HG02610 (cell line): Measurements from ENCODE around the gene LANCL2.
A peak's percentile ranks its signal among the peaks of the same experiment; 100 is the strongest.
"Not testable (repeated sequence)": the region's sequence is repeated elsewhere in the genome, so short reads cannot be mapped to it uniquely, and the experiment has no call there.

Experiments
- ATAC-seq: cut with Tn5 transposase; IDR thresholded peaks from one replicate; pipeline ENCODE4 v1.9.1; 2021; ENCODE audit warnings: mild to moderate bottlenecking, moderate library complexity; ENCODE audit not compliant: unreplicated experiment

The LANCL2 gene, protein sequence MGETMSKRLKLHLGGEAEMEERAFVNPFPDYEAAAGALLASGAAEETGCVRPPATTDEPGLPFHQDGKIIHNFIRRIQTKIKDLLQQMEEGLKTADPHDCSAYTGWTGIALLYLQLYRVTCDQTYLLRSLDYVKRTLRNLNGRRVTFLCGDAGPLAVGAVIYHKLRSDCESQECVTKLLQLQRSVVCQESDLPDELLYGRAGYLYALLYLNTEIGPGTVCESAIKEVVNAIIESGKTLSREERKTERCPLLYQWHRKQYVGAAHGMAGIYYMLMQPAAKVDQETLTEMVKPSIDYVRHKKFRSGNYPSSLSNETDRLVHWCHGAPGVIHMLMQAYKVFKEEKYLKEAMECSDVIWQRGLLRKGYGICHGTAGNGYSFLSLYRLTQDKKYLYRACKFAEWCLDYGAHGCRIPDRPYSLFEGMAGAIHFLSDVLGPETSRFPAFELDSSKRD

DNA sequence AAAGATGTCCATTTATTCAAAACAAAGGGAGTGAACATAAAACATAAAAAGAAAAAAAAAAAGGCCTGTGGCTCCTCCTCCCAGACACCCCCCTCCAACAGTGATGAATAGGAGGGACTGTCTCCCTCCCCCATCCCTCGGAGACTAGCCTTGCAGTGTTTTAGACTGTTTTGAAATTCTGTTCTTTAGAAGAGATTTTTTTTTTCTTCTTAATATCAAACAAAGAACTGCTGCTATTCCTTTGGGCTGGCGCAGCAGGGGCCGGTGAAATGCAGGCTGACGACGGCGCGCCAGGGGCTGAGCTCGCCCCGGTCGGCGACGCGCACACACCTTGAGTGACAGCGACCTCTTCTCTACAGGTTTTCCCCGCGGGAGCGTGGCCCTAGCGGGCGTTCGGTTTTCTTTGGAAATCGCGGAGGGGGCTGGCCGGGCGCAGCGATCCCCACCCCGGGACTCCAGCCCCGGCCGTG, at the start of gene LANCL2:
TSS of gene LANCL2 (plus strand) at position 133 of the 470 bp plus-strand sequence. CDS start 689 bp downstream, outside the sequence.
- ATAC-seq, result peak; percentile 28

- no peak for ATAC-seq
Observed at GRCh38 chr7:55325371-55325792, 39.8 kb upstream of the LANCL2 start.

DNA sequence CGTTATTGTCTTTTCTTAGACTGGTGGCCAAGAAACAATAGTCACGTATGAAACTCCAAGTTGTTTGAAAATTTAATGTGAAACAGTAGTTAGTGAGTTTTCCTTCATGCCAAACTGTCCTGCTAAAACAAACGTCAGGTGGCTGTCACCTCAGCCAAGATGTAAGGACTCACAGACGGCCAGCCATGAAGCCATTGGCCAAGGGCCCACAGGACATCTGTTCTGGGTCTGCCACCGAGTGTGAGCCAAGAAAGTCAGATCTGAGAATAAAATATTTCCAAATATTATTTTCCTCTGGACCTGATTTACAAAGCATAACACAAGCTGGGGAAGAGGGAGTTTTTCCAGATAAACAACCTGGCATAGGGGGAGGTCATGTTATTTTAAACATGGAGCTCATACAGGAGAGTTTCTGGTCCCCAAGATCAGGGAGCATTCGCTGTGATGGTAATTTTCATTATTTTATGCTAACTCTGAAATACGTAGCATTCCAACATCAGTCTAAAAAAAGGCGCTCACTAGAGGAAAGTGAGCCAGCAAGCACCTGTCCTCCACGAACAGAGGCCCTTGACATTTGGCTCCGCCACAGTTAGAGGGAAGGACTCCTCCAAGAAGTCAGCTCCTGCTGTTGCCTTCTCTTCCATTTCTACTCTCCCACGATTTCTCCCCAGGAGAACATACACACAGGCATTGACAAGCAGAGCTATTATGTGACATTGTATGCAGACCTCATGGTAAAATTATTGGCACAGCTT, 38.9 kb upstream of the LANCL2 start:
- no peak for ATAC-seq

DNA sequence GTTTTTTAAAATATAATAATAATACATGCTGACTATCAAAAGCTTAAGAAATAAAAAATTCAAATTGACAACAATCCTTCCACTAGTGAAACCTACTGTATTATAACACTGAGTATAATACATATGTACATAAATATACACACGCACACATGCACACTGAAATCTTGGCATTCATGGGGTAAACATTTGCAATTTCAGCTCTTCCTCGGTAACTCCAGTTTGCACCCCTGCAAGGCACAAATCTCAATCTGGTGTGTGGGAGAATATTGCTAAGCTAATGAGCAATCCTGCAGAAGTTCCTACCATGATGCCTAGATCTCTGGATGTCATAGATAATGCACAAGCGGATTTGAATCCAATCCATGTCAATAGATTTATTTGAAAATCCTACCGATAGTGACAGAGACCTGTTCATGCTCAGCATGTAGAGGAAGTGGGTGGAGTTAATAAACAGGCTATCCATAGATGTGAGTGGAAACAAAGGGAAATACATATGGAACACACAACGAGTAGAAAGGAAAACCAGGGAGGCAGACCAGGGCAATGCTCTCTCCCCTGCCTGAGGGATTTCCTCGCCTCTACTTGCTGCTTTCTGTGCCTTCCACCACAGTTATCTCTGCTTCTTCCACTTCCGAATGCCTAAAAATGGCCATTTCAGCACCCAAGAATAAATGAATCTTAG, 38.1 kb upstream of the LANCL2 start:
- ATAC-seq, result no peak

GRCh38 chr7:55335151-55335550, 30.0 kb upstream of the LANCL2 start:
- ATAC-seq, result no peak

DNA sequence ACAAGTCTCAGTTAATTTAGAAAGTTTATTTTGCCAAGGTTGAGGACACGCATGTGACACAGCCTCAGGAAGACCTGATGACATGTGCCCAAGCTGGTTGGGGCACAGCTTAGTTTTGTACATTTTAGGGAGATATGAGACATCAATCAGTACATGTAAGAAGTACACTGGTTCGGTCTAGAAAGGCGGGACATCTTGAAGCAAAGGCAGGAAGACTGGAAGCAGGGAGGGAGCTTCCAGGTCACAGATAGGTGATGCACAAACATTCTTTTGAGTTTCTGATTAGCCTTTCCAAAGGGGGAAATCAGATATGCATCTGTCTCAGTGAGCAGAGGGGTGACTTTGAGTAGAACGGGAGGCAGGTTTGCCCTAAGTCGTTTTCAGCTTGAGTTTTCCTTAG, 29.4 kb upstream of the LANCL2 start:
- no peak for ATAC-seq

GRCh38 chr7:55336540-55336939, 28.6 kb upstream of the LANCL2 start:
- no peak for ATAC-seq

DNA sequence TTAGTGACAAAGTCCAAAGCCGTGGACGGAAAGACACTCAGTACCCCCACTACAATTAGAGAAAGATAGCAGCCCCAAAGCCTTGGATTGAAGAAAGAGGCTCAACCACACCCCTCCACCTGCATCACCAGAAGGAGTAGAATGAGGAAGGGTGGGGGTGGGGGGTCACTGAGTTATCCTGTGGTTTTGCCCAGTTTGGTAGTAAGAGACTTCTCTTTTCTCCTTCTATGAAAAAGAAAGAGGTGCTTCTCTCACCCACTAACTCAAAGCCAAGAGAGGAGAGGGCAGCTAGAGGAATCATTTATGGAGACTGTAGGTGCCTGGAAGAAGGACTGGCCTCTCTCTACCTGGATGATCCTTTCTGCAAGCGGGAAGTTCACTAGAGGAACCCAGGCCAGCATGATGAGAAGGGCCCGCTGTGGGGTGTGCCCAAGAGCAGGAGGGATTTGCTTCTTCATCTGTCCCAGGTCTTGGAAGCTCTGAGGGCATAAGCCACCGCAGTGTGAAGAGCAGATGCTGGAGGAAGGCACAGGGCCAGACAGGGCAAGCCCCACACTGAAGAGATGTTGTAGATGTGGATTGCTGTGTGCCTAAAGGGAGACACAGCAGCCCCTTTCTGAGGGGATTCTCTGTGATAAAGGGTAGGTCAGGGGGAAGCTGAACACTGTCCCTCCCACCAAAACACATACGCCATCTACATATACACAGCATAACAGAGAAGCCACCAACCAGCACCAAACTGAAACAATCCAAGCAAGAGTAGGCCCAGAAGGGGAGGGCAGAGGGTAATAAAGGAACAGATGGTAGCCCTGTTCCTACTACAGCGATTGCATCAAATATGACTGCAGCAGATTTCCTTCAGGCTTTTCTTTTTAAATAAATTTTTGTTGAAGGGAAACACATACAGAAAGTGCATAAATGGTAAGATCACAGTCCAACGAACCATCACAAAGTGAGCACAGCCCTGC, 25.8 kb upstream of the LANCL2 start:
- no peak for ATAC-seq

DNA sequence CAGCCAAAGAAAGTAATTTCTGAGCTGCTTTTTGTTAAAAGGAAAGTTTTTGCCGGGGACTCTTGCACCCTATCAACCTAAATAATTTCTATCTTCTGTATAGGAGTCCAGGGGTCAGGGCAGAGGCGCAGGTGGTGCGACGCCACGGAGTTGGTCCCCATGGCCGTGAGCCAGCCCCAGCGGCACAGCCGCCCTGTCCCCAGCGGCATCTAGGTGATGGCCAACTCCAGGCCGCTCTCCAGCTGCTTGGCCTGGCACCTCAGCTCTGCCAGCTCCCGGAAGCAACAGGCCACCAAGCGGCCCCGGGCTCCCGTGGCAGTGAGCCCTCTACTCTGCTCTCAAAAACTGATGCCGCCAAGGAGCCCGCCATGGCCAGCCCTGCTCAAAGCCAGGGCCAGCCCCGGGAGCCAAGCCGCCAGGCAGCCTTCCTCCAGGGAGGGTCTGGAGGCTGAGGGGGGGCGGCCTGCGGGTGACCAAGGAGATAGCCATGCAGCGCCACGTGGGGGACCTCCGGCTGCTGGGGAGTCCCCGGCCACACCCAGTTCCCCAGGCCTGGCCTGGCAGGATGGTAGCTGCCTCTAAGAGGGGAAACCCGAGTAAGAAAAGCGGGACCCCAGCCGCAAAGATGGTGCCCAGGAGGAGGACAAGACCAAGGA, 22.8 kb upstream of the LANCL2 start:
- no peak for ATAC-seq

- no peak for ATAC-seq
Observed at GRCh38 chr7:55343002-55343781, 21.9 kb upstream of the LANCL2 start.

GRCh38 chr7:55343860-55344606, 21.1 kb upstream of the LANCL2 start:
- no peak for ATAC-seq

- ATAC-seq, result no peak
Observed at GRCh38 chr7:55344840-55345239, 20.3 kb upstream of the LANCL2 start.

DNA sequence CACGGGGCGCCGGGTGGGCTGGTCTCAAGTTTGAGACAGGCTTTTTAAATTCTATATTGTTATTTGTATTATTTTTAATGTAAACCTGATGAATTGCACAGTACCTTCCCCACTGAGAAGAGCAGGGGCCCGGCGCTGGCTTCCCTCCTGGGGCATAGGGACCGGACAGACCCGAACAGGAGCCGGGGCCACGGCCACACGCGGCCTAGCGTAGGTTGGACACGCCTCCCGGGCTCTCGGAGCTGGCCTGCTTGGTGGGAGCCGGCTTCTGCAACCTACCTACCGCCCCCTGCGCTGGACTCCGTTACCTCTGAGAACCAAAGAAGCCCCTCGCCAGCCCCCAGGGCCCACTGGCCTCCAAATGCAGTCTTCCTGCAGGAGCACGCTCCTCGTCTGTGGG, 19.8 kb upstream of the LANCL2 start:
- ATAC-seq, result no peak

DNA sequence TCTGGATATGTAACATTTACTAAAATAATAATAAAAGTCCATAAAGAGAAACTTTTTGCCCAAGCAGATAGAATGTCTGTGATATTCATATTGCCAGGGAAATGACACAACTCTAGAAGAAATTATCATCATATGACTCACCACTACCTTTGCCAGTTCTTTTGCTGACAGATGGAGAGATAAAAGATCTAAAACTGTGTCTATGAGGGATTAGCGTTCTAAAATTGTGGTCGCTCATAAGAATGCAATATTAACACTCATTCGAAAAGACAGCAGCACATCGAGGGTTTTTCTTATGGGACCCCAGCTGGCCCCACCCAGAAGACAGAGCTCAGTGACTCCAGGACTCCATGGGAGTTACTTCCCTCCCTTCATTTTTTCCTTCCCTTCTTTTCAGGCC, 16.6 kb upstream of the LANCL2 start:
- ATAC-seq, result no peak

DNA sequence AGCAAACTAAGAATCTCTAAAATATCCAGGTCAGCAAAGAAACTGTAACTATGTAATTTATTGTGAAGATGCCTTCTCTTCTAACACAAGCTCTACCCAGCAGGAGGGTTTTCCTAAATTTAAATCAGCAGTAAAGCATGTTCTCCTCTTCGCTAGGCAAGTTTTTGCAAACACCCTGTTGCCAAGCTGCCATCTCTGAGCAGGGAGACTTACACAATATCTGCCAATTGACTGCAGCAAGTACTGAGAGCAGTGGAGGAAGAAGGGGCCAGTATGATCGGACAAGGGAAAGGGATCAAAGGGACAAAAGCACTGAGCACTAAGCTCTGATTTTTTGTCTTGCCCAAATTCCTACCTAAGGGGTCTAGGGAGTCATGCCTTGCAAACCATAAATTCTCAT, 16.0 kb upstream of the LANCL2 start:
- no peak for ATAC-seq

DNA sequence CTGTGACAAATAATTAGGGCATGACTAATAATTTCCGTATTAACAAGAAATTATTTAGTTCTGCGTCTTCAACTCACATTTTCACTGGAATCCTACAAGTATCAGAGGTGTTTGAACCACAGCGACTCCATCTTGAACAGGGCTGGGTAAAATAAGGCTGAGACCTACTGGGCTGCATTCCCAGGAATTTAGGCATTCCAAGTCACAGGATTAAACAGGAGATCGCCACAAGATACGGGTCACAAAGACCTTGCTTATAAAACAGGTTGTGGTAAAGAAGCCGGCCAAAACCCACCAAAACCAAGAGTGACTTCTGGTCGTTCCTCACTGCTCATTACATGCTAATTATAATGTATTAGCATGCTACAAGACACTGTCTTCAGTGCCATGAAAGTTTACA, 14.9 kb upstream of the LANCL2 start:
- no peak for ATAC-seq

DNA sequence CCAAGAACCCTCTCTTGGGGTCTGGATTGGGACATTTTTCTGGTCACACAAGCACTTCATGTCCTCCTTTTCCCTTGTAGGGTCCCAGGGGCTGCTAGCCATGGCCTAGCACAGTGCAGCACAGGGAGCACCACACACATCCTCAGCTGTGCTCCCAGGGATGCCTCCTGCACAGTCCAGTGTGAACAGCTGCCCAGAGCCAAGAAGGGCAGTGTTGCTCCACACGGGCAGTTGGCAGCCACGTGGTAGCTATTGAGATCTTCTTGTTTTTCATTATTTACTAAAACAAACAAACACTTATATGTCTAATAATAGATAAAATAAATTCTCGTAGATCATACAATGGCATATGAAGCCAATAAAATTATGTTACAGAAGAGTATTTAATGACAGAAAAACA, 13.9 kb upstream of the LANCL2 start:
- ATAC-seq, result no peak

DNA sequence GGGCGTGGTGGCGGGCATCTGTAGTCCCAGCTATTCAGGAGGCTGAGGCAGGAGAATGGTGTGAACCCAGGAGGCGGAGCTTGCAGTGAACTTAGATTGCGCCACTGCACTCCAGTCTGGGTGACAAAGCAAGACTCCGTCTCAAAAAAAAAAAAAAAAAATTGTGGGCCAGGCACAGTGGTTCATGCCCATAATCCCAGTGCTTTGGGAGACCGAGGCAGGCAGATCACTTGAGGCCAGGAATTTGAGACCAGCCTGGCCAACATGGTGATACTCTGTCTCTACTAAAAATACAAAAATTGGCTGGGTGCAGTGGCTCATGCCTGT, 12.2 kb upstream of the LANCL2 start:
- ATAC-seq, result not testable (repeated sequence)
